Middle frontal gyrus (tissue), 1 donor: ENCODE measurements around the gene HIPK2.

Source experiments
- DNase-seq: peaks from one replicate; pipeline ENCODE4 v3.0.0-alpha.2; 2015; ENCODE audit warnings: low spot score; ENCODE audit errors: extremely low spot score

The HIPK2 gene

GRCh38 chr7:139696552-139696951 lies 81.2 kb downstream of the HIPK2 start:
- no peak for DNase-seq

GRCh38 chr7:139695588-139695987 lies 82.2 kb downstream of the HIPK2 start:
- no peak for DNase-seq

- no peak for DNase-seq
These were observed 82.7 kb downstream of the HIPK2 start for GRCh38 chr7:139695051-139695450.

GRCh38 chr7:139694389-139694676 lies 83.5 kb downstream of the HIPK2 start:
- no peak for DNase-seq

GRCh38 chr7:139693651-139694388 lies 84.0 kb downstream of the HIPK2 start:
- no peak for DNase-seq

GRCh38 chr7:139692723-139693122 lies 85.1 kb downstream of the HIPK2 start:
- DNase-seq, result no peak

GRCh38 chr7:139691253-139691781 lies 86.5 kb downstream of the HIPK2 start:
- no peak for DNase-seq

GRCh38 chr7:139687980-139688632 lies 89.7 kb downstream of the HIPK2 start:
- DNase-seq, result no peak

- DNase-seq, result no peak
These were observed 90.4 kb downstream of the HIPK2 start for GRCh38 chr7:139687211-139687954.

GRCh38 chr7:139683137-139683921 lies 94.5 kb downstream of the HIPK2 start:
- DNase-seq, result no peak

- DNase-seq, result no peak
These were observed 95.4 kb downstream of the HIPK2 start for GRCh38 chr7:139682136-139683013.

- DNase-seq, result no peak
These were observed 96.0 kb downstream of the HIPK2 start for GRCh38 chr7:139681812-139682135.

- no peak for DNase-seq
These were observed 96.4 kb downstream of the HIPK2 start for GRCh38 chr7:139681463-139681755.

GRCh38 chr7:139680676-139681462 lies 96.9 kb downstream of the HIPK2 start:
- no peak for DNase-seq

GRCh38 chr7:139679731-139680594 lies 97.8 kb downstream of the HIPK2 start:
- no peak for DNase-seq

- no peak for DNase-seq
These were observed 101.4 kb downstream of the HIPK2 start for GRCh38 chr7:139676390-139676789.

GRCh38 chr7:139675127-139676125 lies 102.4 kb downstream of the HIPK2 start:
- DNase-seq, result no peak

GRCh38 chr7:139674752-139675126 lies 103.1 kb downstream of the HIPK2 start:
- DNase-seq, result no peak
